ENCODE results near the gene CHSY3.

Gene CHSY3

DNA sequence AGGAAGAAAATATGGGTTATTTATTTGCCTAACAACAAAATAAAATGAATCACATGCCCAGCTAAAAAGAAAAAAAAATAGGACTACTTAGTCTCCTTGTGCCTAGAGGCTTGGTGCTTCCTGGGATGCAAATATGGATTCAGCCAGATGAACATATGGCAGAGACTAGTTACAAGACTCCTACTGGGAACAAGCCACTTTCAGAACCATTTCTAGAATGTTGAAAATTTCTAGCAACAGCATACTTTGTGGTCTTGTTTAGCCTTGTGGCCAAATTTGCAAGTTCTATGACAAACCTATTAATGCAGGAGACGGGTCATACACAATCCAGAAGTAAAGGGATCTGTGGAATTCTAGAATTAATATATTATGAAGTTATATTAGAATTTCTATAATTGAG lies 198.7 kb downstream of the CHSY3 start:
- DNase-seq = no peak

DNA sequence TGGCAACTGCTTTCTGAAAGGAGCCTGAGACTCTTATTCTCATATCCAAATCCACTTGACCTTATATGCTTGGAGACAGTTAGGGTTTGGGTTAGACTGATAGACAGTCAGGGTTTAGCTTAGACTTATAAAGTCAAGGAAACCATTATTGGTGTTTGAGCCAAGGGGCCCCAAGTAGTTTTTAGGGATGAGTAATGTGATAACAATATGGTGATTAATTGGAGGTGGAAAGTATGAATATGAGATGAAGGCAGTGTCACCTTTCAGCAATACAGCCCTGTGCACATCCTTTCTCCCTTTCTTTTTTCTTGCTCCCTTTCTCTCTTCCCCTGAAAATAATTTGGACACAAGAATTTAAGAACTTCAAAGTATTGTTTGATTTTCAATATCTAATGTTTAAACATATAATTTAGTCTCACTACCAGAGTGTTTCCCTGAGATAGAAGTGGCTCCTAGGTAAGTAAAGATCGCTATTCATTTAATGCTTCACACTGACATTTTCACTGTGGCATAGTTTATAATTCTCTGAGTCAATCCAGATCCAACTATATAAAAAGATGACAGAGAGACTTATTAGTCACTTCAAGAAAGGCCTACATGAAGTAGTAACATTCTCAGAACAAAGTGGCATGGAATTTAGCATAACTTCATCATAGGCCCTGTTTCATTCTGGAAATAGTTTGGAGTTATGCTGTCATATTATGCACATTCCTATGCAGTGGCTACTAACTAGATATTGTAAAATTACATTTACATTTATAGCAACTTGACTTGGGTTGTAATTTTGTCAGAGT lies 200.8 kb downstream of the CHSY3 start:
- no peak for DNase-seq

DNA sequence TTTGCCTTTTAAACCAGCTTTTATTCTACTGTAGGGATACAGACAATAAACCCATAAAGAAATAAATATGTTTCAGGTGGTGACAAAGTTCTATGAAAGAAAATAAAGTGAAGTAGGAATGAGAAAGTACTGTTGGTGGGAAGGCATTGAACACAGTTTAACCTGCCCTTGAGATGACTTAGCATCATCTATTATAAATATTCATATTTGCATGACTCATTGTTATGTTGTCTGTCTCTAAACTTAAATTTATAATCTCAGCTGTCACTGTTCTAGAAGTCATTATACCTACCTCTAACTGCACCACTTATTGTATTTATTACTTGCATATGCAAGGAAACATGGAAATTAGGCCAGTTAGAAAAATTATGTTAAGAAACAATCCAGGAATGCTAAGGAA lies 202.2 kb downstream of the CHSY3 start:
- no peak for DNase-seq

DNA sequence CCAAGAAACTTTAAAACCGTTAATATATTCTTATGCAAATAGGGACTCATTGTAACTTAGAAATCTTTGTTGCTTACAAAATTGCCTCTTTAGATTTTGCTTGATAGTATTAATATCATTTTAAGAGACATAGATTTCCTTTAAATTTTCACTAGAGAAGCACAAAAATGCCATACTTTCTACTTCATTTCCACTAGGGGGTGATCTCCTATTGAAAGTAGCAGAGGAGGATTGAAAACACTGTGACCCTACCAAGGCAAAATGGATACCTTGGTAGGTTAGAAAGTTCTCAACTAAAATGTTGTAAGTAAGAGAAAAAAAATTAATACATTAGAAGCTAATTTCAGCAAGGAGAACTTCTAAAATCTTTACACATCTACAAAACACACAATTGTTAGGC lies 204.9 kb downstream of the CHSY3 start:
- no peak for DNase-seq

DNA sequence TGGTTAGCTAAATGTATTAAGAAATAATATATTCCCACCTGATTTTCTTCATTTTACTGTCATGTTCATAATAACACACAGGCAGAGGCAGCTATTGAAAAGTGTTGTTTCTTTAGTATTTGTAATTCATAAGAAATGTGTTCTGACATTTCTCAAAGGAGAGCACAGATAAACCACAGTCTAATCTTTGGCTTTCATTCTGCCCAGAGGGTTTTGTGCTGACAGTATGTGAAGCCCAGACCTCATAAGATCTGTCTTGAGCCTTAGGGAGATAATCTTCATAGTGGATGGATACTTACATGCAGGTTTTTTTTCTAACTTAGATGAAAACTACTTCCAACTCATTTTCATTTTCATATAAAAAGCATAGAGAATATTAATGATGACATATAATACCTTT lies 206.1 kb downstream of the CHSY3 start:
- DNase-seq = no peak

DNA sequence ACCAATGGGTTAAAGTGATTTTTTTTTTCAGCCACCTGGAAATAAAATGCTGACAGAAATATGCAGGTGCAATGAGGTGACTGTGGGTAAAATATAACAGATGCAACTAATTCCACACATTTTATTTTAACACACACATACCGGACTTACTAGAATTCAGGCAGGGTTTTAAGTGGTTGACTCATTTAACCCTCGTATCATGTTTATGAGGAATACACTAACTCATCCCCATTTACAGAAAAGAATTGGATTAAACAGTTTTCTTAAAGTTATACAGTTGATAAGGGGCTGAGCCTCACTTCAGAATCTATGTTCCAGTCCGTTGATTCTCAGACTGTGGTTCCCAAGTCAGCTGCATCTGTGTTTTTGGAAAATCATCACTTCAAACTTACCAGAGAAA lies 207.5 kb downstream of the CHSY3 start:
- DNase-seq = no peak

DNA sequence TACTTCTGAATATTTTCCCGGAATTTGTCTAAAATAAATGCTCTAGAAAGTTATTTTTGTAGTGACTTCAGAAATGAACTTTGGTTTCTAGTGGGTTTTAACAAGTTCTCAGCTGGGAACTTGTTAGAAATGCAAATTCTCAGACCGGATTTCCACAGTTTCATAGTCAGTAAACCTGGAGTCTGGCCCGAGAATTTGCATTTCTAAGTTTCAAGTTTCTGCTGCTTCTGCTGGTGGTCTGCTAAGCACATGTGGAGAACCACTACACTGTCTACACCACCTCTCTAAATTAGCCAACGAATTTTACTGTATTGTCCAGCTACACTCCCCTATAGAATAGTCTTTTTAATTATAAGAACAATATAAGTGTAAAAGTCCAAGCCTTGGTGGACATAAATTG lies 208.0 kb downstream of the CHSY3 start:
- DNase-seq = no peak

DNA sequence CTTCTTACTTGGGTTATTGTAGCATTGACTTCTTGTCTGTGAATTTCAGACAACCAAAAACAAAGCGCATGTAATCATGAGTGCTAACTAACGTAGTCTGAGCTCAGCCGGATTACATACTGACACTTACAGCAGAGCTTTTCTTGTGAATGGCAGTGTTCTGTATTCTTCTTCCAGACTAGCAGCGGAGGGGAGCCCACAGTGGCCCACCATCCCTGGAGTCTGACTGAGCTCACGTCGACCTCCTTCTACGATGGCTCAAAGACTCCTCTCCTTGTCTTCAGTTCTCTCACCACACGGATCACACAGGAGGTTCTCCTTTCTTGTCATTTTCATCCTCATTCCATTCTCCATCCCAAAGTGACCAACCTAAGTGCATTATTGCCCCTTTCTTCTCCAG lies 211.4 kb downstream of the CHSY3 start:
- no peak for DNase-seq

DNA sequence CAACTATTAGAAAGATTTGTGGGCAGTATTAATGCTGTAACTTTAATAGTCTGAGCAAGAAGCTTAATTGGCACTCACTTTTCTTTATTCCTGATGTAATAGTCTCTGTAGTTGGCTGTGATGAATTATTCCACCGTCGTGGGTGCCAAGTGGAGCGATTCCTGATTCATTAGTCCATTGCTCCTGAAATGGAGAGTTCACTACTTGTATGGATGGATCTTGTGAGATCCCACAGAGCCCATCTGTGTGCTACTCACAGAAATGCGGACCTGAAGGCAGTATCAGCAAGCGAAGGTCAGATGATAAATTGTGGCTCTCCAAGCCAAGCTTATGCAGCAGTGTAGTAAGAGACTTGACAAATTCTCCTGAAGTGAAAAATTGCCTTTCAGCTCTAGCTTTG lies 212.2 kb downstream of the CHSY3 start:
- DNase-seq = no peak

DNA sequence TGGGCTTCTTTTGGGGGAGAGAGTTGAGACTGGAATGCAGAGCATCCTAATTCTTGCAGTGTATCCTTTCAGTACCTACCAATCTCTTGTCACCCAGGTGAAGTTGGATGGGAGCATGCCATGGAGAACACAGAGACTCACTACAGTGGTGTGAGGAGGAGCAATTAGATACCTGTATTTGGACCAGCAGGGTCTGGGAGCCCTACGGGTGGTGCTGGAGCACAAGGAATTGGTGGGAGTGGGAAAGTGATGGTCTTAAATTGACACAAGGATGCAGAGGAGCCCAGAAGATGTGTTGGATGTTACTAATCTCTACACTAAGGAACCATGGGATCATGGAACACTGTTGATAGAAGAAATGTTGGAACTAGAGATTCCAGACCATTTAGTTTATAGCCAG lies 212.7 kb downstream of the CHSY3 start:
- no peak for DNase-seq

DNA sequence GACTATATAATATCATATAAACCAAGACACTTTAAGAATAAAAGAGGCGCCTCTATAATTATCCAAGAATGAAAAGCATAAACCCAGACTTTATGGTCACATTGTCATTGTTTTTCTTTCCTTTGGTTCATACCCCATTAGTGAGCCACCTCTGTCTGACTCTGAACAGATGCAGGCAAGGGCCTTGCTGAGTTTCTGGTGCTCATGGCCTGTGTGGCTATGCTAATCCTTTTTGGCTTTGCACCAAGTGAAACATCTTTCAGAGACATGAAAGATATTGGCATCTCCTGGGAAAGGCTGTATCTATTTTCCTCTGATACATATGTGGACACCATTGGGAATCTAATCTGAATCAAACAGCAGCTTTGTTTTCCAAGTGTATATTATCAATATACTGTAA lies 222.5 kb downstream of the CHSY3 start:
- no peak for DNase-seq

DNA sequence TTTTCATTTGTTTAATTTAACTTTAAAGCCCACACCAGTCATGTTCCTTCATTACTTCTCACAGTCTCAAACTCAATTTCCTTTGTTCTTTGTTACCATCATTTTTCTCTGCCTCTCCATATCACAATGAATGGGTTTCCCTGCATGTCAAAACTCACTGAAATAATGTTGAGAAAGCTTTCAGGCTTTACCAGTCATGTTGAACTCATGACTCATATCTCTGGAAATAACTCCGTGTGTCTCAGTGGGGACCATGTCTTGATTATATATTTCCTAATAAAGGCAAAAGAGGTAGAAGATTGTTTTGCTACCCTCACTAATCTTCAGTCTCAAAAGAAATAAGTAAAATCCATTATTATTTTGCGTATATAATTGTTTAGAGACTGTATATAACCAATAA lies 231.2 kb downstream of the CHSY3 start:
- DNase-seq = no peak

DNA sequence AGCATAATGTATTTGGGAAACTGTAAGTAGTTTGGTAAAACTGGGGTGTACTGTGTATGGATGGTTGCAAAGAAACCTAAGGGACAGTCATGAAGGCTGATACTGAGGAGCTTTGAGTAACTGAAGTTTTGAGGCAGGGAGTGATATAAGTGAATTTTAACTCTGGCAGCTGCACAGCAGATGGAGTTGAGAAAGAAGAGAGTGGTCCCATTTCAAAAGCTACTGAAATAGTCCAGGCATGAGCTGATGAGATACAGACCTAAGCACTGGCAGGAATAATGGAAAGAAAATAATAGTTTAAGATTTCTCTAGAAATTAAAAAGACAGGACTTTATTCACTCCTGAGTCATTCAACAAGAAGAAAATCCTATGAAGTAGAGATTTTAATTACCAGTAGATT lies 232.0 kb downstream of the CHSY3 start:
- DNase-seq = no peak

DNA sequence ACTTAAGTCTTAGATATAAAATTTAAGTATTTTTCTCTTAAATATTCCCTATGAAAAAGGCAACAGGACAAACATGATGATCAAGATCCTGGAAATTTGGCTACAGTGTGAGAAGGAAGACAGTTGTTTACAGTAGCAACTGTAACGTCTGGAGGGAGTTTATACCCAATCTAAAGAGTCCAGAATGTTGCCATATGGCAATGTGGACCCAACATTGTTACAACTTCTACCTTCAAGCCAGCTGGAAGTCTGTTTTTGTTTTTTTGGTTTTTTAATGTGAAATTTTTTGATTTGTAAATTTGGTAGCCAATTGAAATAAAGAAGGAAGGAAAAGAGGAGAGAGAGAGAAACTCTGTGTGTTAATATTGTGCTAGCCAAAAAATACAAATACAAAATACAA lies 233.4 kb downstream of the CHSY3 start:
- no peak for DNase-seq

DNA sequence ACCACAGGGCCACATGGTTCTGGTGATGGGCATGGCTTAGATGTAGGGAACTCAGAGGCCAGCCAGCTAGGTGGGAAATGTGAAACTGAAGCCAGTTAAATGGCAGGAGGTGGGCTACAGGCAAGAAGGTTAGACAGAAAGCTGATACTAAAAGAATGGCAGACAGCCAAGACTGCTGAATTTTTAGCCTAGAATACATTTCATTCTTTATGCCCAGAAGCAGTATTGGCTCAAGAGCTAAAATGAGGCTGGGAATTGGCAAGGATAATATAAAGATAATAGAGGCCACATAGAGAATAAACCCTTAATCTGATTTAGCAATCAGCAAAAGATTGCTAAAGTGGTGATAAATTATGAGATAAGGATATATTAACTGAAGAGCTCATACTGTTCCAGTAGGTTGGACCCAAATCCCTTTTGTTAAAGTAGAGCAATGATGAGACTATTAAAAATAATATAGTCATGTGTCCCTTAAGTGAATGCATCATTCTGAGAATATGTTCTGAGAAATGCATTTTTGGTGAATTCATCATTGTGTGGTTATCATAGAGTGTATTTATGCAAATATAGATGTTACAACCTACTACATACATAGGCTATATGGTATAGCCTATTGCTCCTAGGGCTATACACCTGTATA lies 234.3 kb downstream of the CHSY3 start:
- no peak for DNase-seq

DNA sequence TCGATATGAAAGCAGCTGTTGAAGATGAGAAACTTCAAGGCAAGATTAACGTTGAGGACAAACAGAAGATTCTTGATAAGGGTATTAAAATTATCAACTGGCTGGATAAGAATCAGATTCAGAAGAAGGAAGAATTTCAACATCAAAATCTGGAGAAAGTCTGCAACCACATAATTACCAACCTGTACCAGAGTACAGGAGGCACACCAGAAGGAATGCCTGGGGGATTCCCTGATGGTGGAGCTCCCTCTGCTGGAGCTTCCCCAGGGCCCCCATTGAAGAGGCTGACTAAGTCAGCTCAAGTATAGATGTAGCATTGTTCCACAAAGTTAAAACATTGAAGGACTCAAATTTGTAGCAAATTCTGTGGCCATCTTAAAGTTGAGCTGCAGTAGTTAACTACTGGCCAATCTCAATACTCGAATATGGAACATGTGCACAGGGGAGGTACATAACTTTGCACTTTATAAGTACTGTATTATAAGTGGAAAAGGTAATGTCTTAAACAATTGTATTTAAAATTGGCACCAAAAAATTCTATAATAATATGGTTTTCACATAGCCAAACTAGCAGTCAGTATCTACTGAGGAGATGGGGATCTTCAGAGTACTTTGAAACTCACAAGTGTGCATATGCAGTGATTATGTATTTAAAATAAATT lies 237.5 kb downstream of the CHSY3 start:
- DNase-seq = no peak

DNA sequence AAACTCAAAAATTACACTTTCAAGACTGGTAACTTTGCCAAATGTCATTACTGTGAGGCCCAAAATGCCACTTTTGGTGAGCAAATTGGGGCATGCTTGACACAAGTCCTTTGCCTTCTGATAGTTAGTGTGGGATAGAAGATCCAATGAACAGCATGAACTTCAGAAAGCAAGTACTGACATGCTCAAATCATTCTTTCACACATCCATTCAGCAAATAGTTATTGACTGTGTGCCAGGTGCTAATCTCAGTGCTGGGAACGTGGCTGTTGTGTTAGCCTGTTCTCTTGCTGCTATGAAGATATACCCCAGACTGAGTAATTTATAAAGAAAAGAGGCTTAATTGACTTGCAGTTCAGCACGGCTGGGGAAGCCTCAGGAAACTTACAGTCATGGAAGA lies 247.0 kb downstream of the CHSY3 start:
- no peak for DNase-seq

DNA sequence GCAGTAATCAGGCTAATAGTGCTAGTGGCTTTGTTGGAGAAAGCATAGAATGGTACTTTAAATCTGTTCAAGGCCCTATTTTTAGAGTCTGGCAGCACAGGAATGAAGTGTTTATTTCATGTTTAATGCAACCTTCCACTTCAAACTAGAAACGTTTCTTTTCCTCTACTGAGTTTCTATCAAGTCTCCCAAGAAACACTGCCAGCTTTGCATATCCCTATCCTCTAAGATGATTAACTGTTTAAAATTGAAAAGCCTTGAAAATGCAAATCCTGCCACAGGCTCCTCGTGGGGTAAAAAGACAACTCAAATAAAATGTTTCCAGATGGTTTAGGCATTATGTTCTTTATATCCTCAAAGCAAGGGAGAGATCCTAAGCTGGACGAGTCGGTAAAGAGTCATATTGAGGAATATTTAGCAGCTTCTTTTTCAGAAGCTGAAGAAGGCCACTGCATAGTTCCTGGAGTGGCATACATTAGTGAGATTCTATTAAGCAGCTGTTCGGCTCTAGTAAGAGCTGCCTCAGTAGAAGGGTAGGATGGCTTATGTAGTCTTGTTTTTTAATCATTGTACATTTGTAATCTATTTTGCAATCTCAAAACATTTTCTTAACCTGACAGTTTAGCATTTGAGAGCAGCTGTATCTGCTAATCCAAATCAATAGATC lies 251.2 kb downstream of the CHSY3 start:
- DNase-seq = no peak

DNA sequence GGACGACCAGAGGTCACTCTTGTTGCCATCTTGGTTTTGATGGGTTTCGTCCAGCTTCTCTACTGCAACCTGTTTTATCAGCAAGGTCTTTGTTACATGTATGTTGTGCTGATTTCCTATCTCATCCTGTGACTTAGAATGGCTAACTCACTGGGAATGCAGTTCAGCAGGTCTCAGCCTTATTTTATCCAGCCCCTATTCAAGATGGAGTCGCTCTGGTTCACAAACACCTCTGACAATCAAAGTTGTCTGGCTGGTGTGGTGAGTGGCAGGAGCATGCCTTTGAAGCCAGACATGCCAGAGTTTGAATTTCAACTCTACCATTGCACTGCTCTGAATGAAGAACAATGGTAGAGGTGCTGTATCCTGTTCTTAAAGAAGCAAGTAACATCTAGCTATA lies 253.8 kb downstream of the CHSY3 start:
- no peak for DNase-seq

DNA sequence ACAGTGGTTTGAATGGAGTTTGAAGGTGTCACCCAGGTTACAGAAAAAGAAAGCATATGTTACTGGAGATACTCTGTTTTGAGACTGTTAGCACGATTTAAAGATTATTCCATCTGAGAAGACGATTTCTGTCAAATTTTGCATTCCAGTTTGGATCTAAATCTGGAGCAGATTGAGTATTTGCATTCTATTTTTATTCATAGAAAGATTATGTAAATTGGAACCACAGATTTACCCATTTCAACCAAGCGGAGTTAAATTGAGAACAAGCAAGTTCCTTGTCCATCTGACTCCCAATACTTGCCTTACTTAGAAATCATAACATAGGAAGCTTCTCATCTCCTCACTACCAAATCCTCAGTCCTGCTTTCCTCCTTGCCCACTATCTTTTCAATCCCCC lies 255.7 kb downstream of the CHSY3 start:
- no peak for DNase-seq

DNA sequence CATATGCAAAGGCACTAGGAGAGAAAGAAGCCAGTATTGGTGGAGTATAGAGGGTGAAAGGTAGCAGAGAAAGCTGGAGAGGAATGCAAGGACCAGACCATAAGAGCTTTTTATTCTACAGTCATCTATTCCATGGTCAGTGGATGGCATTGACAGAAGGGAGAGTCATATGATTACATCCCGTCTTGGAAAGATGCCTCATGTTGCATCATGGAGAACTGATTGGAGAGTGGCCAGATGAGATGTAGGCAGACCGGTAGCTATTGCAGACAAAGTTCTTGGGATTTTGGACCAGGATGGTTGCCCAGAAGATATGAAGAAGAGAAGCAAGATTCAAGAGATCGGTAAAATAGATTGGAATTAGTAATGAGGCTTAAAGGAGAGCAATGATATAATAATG lies 260.7 kb downstream of the CHSY3 start:
- no peak for DNase-seq

DNA sequence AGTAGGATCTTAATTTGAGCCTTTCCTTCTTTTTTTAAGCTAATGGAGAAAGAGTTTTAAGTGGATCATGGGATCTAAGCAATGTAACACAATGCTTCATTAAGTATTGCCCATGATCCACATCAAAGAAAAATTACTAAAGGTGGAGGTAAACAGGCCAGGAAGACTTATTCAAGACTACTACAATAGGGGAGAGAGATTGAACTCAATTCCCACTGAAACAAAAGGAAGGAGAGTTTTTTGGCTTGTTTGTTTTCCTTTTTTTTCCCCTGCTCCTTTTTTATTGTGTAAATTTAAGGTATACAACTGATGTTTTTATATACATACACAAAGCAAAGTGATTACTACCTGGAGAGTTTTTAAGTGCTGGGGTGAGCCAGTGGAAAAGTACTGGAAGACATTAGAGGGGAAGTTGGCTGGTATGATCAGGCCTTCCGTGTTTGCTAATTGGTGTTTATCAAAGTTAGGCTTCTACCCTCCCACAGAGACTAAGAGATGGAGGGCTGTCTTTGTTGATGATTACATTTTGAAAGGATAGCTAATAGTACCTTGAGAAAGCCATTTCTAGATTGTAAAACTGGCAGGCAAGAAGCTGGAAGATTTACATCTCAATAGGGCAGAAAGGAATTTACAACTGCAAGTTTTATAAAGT lies 262.7 kb downstream of the CHSY3 start:
- no peak for DNase-seq

DNA sequence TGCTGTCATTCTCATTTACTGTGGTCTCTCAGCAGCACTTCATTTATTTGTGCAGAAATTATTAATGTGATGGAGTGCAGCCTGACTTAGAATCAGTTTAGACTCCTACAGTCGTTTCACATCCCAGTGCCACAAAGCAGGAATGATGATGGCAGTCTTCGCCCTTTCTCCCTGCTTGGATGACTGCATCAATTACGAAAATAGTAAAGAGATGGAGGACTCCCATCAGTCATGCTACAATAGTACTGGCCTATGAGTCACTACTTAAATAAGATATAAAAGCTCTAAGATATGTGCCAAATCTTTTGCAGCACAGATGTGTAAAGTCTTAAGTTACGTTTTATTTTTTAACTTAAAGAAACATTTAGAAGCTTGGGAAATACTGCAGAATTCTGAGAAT lies 263.9 kb downstream of the CHSY3 start:
- DNase-seq = no peak

All from effector CD8-positive, alpha-beta T cell (primary cell).